ENCODE results near the gene MPND. TPM values are rescaled to one million over a fixed set of nuclear protein-coding genes. Genes with fewer than 3 reads are reported as not detected.
"Not testable (repeated sequence)": the region's sequence is repeated elsewhere in the genome, so short reads cannot be mapped to it uniquely, and the experiment has no call there.

Gene MPND
- total RNA-seq, 1 donor from 2014 or later: 2.7 TPM

DNA sequence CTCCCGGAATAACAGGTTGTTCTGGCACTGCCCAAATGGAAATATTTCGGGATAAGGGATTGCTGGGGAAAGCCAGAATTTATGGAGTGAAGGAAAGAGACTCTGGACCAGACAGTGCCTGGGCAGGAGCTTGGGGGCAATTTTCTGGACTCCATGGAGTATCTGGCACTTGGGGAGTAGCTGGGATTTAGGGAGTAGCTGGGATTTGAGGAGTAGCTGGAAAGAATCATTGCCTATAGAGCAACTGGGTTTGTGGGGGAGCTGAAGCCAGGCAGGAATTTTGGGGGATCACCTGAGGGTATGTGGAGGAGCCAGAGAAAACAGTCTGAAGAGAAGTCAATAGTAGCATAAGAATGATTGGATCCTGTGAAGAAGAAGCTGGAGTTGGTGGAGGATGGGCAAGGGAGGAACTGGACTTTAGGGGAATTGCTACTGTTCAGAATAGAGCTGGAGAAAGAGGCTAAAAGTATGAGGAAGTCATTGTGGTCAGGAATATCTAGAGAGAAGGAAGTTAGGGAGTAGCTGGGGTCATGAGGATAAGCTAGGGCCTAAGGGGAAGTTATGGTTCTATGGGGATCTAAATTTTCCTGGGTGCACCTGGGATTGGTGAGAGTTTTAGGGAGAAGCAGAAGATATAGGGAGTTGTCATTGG, 24.2 kb upstream of the MPND start:
- DNase-seq (ENCODE audit: low read depth): no peak

DNA sequence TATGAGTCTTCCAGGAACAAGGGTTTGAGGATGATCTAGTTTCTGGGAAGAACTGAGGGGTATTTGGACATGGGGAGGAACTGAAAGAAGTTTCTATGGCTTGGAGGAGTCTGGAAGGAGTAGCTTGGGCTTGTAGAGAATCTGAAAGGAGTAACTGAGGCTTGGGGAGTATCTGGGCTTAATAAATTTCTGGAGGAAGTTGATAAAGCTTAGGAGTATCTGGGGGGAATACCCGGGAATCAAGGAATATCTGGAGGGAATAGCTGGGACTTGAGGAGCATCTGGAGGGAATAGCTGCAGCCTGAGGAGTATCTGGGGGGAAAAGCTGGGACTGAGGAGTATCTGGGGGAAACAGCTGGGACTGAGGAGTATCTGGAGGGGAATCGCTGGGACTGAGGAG, 22.9 kb upstream of the MPND start:
- DNase-seq (ENCODE audit: low read depth): no peak

DNA sequence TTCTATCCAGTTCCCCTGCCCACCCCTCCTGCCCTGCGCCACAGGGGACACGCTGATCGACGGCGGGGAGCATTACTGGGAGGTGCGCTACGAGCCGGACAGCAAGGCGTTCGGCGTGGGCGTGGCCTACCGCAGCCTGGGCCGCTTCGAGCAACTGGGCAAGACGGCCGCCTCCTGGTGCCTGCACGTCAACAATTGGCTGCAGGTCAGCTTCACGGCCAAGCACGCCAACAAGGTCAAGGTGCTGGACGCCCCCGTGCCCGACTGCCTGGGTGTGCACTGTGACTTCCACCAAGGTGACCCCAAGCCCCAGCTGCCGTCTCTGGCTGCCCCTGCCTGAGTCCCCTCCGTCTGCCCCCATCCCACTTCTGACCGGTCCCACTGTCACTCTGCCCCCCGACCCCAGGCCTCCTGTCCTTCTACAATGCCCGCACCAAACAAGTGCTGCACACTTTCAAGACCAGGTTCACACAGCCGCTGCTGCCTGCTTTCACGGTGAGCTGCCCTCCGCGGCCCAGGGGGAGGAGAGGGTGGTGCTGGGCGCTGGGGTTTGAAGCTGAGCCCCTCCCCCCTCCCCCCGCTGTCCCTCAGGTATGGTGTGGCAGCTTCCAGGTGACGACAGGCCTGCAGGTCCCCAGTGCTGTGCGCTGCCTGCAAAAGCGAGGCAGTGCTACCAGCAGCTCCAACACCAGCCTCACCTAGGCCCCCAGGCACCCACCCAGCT, 20.3 kb upstream of the MPND start:
- no peak for DNase-seq (ENCODE audit: low read depth)

DNA sequence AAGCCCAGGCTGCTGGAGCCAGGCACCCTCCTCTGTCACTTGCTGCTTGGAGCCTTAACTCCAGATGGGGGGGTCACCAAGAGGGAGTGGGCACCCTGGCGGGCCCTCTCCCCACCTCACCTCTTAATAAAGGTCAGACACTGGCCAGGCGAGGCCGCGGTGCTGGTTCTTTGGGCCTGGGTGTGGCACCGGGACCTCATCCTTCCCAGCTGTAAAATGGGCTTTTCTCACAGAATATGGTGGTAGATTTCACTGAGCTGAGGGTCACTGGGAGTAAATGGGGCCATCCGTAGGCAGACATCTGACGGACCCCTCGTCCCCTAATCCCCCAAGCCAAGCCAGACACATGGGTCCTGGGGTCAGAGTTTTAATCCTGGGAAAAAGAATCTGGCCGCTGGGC, 19.7 kb upstream of the MPND start:
- DNase-seq (ENCODE audit: low read depth): no peak

DNA sequence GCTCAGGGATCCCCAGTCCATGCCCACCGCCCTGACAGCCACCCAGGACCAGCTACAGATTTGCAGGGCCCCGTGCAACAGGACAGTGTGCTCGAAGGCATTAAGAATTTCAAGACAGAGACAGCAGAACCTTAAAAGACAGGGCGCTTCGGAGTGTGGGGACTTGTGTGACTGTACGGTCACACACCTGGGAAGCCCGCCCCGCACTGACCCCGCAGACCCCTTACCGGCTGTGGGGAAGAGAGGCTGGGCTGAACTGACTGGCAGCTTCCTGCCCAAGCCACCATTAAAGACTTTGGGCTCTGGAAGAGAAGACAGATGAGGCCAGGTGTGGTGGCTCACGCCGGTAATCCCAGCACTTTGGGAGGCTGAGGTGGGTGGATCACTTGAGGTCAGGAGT, 19.1 kb upstream of the MPND start:
- no peak for DNase-seq (ENCODE audit: low read depth)

DNA sequence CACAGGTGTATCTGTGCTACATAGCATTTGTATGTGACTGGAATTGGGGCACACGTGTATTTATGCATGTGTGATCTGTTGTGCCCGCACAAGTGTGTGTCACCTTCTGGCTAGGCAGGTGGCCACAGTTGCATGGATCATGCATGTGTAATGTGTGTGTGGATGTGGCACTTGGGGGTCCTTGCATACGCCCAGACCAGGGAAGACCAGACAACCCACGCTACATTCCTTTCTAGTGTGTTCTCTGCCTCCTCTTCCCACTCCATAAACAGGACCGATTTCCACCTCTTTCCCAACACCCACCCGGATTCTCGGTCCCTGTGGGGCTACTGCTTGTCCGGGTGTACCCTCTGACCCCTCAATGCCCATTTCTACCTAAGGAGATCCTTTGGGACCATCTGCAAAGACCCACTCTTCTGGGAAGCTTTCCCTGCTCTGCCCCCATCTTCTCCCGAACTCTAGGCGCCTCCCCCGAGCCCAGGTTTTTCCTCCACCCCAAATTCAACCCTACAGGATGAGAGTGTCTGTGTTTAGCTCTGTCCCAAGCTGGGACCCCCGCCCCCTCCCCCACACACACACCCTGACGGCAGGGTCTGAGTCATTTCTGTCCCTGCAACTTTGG, 17.0 kb upstream of the MPND start:
- DNase-seq (ENCODE audit: low read depth): no peak

DNA sequence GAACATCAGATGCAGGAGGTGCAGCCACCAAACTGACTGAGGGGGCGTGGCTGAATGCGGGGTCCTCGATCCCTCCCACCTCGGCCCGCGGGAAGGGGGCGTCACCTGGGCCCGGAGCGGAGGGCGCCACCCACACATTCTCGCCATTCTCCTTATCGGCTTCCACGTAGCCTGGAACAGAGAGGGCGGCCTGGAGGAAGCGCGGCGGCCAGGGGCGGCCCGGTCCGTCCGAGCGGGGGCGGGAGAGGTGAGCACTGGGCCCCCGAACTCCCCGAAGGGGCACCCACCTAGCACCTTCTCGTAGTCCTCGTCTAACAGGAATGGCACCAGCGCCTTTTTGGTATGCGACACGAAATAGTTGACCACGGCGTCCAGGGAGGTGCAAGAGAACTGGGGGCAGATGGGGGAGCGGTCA, 16.5 kb upstream of the MPND start:
- no peak for DNase-seq (ENCODE audit: low read depth)

DNA sequence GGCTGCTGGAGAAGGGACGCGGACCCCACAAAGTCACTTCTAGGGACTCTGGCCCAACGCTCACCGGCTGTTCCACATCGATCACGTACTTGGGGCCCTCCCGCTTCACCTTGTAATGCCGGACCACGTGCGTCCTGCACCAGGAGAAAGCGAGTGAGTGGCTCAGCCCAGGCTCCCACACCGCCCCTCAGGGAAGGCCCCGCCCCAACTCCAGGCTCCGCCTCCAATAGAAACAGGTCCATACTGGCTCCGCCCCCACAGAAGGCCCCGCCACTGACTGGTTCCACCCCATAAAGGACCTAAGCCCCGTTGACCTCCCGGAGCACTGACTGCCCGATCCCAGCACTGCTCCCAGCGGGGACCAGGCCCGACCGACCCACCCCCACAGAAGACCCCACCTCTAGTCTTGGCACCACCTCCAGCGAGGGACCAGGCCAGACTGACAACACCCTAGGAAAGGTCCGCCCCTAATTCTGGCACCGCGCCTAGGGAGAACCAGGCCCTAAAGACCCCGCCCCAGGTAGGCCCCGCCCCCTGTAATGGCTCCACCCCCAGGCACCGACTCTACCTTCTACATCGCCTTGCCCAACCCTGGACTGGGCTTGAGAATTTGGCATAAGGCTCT, 16.0 kb upstream of the MPND start:
- DNase-seq (ENCODE audit: low read depth): peak; percentile 19

DNA sequence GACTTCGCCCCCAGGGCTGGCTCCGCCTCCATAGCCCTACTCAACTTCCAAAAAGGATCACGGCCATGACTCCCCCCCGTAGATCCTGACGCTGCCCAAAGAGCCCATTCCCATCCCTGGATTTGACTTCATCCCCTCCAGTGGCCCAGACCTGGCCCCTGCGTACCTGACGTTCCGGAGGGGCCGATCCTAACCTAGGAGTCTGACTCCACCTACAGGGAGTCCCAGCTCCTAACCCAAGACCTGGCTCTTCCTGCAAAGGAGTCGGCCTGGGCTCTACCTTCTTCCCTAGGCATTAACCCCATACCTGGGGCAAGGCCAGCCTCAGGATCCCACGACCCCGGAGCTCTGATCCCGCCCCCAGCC, 15.5 kb upstream of the MPND start:
- DNase-seq (ENCODE audit: low read depth): no peak

DNA sequence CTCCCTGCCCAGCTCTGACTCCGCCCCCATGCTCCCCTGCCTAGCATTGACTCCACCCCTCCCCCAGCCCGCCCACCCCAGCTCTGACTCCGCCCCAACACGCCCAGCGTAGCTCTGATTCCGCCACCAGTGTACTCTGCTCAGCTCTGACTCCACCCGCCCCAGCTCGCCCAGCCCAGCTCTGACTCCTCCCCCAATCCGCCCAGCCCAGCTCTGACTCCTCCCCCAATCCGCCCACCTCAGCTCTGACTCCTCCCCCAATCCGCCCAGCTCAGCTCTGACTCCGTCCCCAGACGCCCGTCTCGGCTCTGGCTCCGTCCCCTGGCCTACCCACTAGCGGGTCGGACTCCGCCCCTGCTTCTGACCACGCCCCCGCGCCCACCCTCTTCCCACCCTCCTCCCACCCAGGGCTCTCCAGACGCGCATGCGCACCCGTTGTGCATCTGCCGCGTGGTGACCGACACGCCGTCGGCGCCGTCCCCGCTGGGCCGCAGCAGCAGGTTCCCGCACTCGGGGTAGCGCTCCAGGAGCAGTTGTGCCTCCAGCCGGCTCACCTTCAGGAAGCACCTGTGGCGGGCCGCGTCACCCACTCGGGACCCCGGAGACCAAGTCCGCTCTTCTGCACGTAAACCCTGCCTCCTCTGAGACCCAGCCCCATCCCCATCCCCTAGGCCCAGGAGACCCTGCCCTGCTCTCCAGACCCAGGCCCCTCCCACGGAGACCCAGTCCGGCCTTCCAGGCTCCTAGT, 14.9 kb upstream of the MPND start:
- DNase-seq (ENCODE audit: low read depth): peak; percentile 92

DNA sequence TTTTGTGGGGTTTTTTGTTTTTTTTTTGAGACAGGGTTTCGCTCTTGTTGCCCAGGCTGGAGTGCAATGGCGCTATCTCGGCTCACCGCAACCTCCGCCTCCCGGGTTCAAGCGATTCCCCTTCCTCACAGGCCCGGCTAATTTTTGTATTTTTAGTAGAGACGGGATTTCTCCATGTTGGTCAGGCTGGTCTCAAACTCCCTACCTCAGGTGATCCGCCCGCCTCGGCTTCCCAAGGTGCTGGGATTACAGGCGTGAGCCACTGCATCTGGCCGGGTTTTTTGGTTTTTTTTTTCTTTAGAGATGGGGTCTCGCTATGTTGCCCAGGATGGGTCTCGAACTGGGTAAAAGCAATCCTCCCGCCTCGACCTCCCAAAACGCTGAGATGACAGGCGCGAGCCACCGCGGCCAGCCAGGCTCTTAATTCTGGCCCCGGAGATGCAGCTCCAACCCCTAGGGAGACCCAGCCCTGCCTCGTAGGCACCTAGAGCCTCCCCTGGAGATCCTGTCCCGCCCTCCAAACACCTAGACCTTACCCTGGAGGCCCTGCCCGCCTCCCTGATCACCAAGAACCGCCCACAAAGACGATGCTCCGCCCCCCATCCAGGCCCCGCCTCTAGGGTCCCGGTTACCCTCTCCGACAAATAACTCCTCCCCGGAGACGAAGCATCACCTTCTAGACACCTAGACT, 14.2 kb upstream of the MPND start:
- not testable (repeated sequence) for DNase-seq (ENCODE audit: low read depth)

DNA sequence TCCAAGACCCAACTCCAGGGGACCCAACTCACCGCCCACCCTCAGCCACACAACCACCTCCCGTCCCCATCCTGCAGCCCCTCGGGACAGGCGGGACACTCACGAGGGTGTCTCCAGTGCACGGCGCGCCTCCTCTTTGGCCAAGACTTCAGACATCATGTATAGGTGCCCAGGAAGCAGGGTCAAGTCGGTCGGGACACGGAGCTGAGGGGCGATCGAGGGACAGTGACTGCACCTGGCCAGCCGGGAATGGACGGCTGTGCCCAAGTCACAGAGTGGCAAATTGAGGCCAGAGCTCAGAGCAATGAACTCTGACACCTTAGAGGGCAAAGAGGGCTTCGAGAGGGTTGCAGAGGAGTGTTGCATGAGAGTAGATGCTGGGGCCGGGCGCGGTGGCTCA, 13.5 kb upstream of the MPND start:
- no peak for DNase-seq (ENCODE audit: low read depth)

DNA sequence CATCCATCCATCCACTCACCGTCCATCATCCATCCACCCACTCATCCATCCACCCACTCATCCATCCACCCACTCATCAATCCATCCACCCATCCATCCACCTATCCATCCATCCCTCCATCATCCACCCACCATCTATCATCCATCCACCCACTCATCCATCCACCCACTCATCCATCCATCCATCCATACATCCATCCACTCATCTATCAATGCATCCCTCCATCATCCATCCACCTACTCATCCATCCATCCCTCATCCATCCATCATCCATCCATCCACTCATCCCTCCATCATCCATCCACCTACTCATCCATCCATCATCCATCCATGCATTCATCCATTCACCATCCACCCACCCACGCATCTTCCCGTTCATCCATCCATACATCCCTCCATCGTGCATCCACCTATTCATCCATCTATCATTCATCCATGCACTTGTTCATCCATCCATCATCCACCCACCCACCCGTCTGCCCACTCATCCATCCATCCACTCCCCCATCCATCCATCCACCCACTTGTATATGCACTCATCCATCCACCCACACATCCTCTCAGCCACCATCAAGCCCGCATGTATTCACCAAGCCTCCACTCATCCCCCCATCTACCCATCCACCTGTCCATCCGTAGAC, 8.3 kb upstream of the MPND start:
- no peak for DNase-seq (ENCODE audit: low read depth)

DNA sequence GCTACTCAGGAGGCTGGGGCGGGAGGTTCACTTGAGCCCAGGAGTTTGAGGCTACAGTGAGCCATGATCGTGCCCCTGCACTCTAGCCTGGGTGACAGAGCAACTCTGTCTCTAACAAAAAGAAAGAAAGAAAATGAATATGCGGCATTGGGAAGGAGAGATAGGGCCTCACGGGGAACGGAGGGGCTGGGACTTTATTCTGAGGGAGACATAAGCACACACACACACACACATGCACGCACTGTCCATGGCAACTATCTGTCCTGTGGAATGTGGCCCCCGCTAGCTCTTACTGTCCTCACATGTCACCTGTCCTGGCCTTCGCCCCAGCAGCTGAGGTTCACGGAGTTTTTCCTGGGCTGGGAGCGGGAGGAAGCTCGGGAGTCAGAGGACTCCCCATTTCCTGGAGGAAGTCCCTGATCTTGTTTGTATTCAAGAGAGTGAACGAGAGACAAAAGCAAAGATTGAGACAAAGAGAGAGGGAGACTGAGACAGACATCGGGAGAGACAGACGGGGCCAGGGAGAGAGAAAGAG, 5.4 kb upstream of the MPND start:
- DNase-seq (ENCODE audit: low read depth): no peak

DNA sequence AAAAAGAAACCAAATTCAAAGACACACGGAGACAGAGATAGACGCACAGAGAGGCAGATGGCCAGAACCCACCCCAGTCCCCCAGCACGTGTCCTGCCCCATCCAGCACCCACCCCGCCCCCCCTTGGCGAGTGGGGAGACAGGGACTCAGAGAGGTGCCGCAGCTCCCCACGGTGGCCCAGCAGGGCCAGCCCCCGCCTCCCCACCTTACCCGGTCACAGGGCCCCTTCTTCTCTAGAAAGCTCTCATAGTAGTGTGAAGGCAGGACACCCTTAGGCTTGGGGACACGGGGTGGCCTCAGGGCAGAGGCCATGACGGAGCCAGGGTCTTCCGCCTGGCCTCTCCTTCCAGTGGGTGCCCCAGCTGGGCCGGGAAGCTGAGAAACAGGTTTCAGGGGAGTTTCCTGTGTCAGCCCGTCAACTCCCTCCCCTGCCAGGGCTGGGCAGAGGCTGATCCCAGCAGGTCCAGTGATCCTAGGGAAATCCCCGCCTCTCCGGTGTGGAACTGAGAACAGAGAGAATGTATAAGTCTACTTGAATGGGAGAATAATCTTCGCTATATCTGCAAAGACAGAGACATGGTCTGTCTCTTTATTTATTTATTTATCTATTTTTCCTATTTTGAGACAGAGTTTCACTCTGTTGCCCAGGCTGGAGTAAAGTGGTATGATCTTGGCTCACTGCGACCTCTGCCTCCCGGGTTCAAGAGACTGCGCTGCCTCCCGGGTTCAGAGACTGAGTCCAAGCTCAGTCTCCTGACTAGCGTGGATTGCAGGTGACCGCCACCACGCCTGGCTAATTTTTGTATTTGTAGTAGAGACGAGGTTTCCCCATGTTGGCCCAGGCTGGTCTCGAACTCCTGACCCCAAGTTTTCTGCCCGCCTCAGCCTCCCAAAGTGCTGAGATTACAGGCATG, 4.7 kb upstream of the MPND start, which contains the start of gene STAP2:
TSS of gene STAP2 (minus strand) at position 387 of the 915 bp plus-strand sequence. CDS start at position 313, 74 bp downstream.
- DNase-seq (ENCODE audit: low read depth): no peak

DNA sequence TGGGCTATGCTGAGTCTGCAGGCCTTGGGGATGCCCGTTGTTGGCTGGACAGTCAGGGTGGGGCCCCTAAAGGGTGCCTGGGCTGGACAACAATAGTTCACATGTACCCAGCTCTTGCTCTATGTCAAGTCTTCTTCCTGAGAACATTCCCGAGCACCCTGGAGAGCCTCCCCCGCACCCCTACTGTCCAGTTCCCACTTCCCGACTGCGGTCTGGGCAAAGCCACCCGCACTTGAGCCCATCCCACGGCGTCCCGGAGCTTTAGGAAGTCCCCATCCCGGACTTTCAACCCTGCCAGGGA, 1.1 kb upstream of the MPND start:
- DNase-seq (ENCODE audit: low read depth): no peak

DNA sequence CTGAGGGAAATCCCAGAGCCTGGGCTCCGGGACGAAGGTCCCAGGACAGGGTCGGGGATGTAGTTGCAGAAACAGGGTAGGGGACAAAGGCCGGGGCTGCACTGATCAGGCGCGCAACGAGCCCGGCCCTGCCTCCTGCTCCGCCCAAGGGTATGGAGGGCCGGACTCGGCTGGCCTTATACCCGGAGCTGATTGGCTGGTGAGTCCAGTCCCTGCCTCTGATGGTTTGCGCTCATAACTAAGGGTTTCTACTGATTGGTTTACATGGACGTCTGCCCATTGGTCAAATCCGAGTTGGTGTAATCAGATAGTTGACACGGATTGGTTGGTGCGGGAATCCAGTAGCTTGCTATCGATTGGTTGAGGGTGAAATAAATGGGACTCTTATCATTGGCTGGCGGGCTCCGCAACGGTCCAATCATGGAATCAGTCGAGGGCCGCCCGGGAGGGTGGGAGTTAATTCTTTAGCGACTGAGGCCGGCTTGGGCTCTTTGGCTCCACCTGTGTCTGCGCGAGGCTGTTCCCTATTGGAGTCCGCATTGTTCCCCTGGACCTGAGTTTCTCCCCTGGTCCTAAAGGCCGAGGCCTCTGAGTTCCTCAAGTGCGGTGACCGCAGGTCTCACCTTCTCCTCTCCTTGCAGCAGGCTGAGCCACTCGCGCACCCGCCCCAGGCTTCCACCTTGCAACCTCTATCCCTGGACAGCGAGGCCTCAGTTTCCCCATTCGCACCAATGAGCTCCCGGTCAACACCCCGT, 570 bp upstream of the MPND start:
- DNase-seq (ENCODE audit: low read depth): peak; percentile 100

DNA sequence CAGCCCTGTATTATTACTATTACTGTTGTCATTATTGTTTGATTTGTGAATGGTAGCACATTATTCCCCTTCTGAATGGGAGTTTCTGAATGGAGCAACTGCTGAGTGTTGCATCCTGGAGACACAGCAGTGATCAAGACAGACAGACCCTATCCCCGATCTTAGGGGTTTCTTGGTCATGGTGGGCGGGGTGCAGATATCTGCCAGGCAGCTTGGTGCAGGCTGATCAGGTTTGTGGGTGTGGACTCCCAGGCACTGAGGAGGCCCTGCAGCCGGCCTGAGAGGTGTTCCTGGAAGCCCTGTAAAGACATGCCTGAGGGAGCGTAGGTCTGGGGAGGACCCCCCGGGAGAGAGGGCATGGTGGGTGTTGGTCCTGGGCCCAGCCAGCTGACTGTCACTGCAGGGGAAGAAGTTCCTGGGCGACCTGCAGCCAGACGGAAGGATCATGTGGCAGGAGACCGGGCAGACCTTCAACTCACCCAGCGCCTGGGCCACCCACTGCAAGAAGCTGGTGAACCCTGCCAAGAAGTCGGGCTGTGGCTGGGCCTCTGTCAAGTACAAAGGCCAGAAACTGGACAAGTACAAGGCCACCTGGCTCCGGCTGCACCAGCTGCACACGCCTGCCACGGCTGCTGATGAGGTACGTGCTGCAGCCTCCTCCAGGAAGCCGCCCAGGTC, 2.1 kb downstream of the MPND start:
- DNase-seq (ENCODE audit: low read depth): no peak

All from myocyte (in vitro differentiated cells).